Activated naive CD8-positive, alpha-beta T cell treated with anti-CD3 and anti-CD28 coated beads, Interleukin-2, amount 10 ng/mL, durations not matched to agents 7 days and 5 days (primary cell): Measurements from ENCODE around the gene CUX1. TPM values are rescaled to one million over a fixed set of nuclear protein-coding genes. Genes with fewer than 3 reads are reported as not detected.
A peak's percentile ranks its signal among the peaks of the same experiment; 100 is the strongest.

Experiments used
- ATAC-seq: fragments of 150-1000 bp; cut with Tn5 transposase; one replicate; pipeline ENCODE4 v1.10.0; 2021; ENCODE audit warnings: low read depth, moderate library complexity
- POLR2A ChIA-PET: fragments of 350-600 bp; sonication (Branson Sonifier 250); formaldehyde crosslinking; loops from one replicate; lab custom pipeline; 2021; ENCODE audit warnings: antibody characterized with exemption; lab: Charles Lee
- DNase-seq: peaks from one replicate; pipeline ENCODE4 v3.0.0; 2021
- H3K27ac Mint-ChIP-seq: one replicate; pipeline ENCODE4 v1.8.0; 2022; ENCODE audit warnings: mild to moderate bottlenecking, mixed read lengths
- H3K27me3 Mint-ChIP-seq: one replicate; pipeline ENCODE4 v1.8.0; 2022; ENCODE audit warnings: mild to moderate bottlenecking, moderate library complexity, mixed read lengths
- H3K36me3 Mint-ChIP-seq: one replicate; pipeline ENCODE4 v1.8.0; 2021; ENCODE audit warnings: mild to moderate bottlenecking, mixed read lengths
- H3K4me1 Mint-ChIP-seq: one replicate; pipeline ENCODE4 v1.8.0; 2021; ENCODE audit warnings: mixed read lengths
- H3K4me3 Mint-ChIP-seq: one replicate; pipeline ENCODE4 v1.8.0; 2022; ENCODE audit warnings: mild to moderate bottlenecking, moderate library complexity, mixed read lengths
- H3K9me3 Mint-ChIP-seq: one replicate; pipeline ENCODE4 v1.8.0; 2021; ENCODE audit warnings: mixed read lengths
- total RNA-seq, 2 experiments: library from RNA; stranded (reverse); gene quantifications; one replicate each; pipeline ENCODE4 v1.2.3, GENCODE V29; 2021

The CUX1 gene
- total RNA-seq, 2 experiments from 2014 or later = 35.7 to 37.6 TPM

DNA sequence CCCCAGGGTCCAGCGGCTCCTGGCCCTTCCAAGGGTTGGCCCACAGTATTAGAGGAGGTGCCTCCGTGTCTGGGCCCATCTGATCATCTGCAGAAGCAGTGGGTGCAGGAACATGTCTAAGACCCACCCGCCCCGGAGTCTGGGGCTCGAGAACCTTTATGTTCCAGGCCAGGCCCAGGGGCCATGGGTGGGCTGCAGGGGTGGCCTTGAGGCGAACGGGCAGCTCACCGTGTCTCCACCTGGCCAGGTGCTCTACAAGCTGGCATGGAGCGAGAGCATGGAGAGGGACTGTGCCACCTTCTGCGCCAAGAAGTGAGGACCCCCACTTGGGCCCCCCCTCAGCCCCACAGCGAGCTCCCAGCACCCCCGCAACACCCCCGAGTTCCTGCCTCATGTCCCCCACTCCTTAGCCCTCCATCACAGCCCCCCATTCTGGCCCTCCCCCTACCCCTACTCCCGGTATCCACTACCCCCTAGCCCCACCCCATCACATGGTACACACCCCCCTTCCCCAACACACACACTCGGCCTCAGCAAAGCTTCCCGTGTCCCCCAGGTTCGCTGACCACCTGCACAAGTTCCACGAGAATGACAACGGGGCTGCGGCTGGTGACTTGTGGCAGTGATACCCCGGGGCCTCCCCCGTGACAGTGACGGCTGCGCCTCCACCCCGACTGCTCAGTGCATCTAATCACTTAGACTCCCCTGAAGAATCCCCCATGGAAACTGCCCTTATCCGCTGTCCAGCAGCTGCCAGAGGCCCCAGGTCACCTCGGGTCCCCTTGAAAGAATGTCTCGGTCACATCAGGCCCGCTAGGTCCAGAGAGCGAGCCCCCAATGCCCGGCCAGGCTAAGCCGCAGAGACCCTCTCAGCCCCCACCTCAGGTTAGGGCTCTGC is 465.3 kb downstream of the CUX1 start:
- DNase-seq (no peak), ATAC-seq (no peak)
- no peaks in the 10 kb centered on the region for H3K36me3 Mint-ChIP-seq
- H3K27me3 Mint-ChIP-seq = peaks cover 13% of the 10 kb centered on the region
- H3K27ac Mint-ChIP-seq = no peak overlapping the region
- H3K9me3 Mint-ChIP-seq = no peaks in the 10 kb centered on the region
- POLR2A ChIA-PET = interaction anchor here (0.5 kb wide), 1 partner anchor 174 kb away, joined by 3 read pairs; no protein-coding TSS in a partner anchor
- H3K4me1 Mint-ChIP-seq = peaks cover 8% of the 10 kb centered on the region
- H3K4me3 Mint-ChIP-seq = no peak overlapping the region

DNA sequence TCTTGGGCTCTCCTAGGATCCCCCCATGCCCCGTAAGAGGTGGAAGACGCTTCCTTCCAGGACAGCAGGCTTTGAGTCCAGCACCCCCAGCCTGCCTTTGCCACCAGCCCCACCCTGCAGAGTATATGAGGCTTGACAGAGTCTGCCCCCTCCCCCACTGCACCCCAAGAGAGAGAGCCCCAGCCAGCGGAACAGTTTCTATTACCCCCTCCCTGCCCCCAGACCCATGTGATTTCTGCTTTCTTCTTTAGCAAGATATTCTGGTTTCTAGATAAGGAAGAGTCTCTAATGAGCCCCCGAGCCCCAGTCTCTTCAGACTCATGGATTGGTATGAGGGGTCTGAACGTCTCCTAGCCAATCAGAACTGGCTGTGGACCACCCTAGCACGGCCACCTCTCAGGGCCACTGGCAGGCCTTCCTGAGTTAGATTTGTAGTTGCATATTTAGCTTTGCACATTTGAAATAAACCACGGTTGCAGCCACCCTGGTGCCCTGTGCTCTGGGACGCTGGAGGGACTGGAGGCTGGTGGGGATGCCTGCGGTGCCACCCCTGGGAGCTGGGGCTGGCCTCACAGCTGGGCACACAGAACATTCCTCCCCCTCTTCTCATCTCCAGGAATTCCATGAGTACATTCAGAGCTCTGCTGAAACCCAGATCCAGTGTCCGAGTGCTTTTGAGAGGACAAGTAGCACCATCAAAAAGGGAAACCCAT is 466.2 kb downstream of the CUX1 start:
- Mint-ChIP-seq H3K36me3 (no peaks in the 10 kb centered on the region), H3K9me3 (no peaks in the 10 kb centered on the region), H3K27me3 (peaks cover 13% of the 10 kb centered on the region), H3K4me3 (no peak overlapping the region), H3K27ac (no peak overlapping the region), H3K4me1 (peaks cover 8% of the 10 kb centered on the region)
- ATAC-seq (no peak), DNase-seq (no peak)
- POLR2A ChIA-PET = interaction anchor here (0.6 kb wide), 1 partner anchor 677 kb away, joined by 3 read pairs; no protein-coding TSS in a partner anchor

DNA sequence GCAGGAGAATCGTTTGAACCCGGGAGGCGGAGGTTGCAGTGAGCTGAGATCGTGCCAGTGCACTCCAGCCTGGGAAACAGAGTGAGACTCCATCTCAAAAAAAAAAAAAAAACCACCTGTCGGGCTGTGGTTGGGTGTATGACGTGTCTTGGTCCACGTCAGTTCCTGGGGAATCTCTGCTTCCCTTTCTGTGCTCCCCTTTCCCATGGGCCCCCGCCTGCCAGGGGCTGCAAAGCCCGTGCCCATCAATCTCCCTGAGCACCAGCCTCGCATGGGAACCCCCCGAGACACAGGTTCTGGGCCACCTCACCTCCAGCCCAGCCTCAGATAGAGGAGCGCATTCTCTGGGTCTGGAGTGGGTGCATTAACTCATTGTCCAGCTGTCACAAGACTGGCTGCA is 467.0 kb downstream of the CUX1 start:
- DNase-seq (no peak), ATAC-seq (no peak)
- Mint-ChIP-seq H3K4me1 (peaks cover 8% of the 10 kb centered on the region), H3K27me3 (peaks cover 13% of the 10 kb centered on the region), H3K27ac (no peak overlapping the region), H3K36me3 (no peaks in the 10 kb centered on the region), H3K4me3 (peak overlapping the region; percentile 10), H3K9me3 (no peaks in the 10 kb centered on the region)
- POLR2A ChIA-PET = interaction anchor here (0.6 kb wide), 1 partner anchor 677 kb away, joined by 3 read pairs; no protein-coding TSS in a partner anchor

- Mint-ChIP-seq H3K36me3 (no peaks in the 10 kb centered on the region), H3K4me1 (peaks cover 8% of the 10 kb centered on the region), H3K27me3 (peaks cover 13% of the 10 kb centered on the region), H3K9me3 (no peaks in the 10 kb centered on the region), H3K27ac (no peak overlapping the region), H3K4me3 (no peak overlapping the region)
- ATAC-seq (no peak), DNase-seq (no peak)
- POLR2A ChIA-PET = no interaction called here
Observed at GRCh38 chr7:102284891-102285539, 467.6 kb downstream of the CUX1 start.

- H3K27ac Mint-ChIP-seq = no peak overlapping the region
- H3K4me3 Mint-ChIP-seq = peak overlapping the region; percentile 37
- peaks cover 8% of the 10 kb centered on the region for H3K4me1 Mint-ChIP-seq
- no peaks in the 10 kb centered on the region for H3K9me3 Mint-ChIP-seq
- POLR2A ChIA-PET = no interaction called here
- peaks cover 13% of the 10 kb centered on the region for H3K27me3 Mint-ChIP-seq
- H3K36me3 Mint-ChIP-seq = no peaks in the 10 kb centered on the region
- ATAC-seq = peak; percentile 4
- DNase-seq = no peak
Observed at GRCh38 chr7:102285540-102286236, 468.3 kb downstream of the CUX1 start.

GRCh38 chr7:102286237-102287110 is 469.0 kb downstream of the CUX1 start, which contains the start of gene SH2B2:
Gene SH2B2, plus strand, starts transcription at chr7:102286868. Its CDS starts 13,683 bp downstream, at chr7:102300551.
- peaks cover 11% of the 10 kb centered on the region for H3K4me1 Mint-ChIP-seq
- POLR2A ChIA-PET = no interaction called here
- peak within 1 kb of the TSS; percentile 52 for H3K4me3 Mint-ChIP-seq
- H3K36me3 Mint-ChIP-seq = no peaks in the 10 kb centered on the region
- H3K9me3 Mint-ChIP-seq = no peaks in the 10 kb centered on the region
- DNase-seq (peak; percentile 66), ATAC-seq (peak; percentile 41)
- H3K27me3 Mint-ChIP-seq = peaks cover 13% of the 10 kb centered on the region
- no peak within 1 kb of the TSS for H3K27ac Mint-ChIP-seq

DNA sequence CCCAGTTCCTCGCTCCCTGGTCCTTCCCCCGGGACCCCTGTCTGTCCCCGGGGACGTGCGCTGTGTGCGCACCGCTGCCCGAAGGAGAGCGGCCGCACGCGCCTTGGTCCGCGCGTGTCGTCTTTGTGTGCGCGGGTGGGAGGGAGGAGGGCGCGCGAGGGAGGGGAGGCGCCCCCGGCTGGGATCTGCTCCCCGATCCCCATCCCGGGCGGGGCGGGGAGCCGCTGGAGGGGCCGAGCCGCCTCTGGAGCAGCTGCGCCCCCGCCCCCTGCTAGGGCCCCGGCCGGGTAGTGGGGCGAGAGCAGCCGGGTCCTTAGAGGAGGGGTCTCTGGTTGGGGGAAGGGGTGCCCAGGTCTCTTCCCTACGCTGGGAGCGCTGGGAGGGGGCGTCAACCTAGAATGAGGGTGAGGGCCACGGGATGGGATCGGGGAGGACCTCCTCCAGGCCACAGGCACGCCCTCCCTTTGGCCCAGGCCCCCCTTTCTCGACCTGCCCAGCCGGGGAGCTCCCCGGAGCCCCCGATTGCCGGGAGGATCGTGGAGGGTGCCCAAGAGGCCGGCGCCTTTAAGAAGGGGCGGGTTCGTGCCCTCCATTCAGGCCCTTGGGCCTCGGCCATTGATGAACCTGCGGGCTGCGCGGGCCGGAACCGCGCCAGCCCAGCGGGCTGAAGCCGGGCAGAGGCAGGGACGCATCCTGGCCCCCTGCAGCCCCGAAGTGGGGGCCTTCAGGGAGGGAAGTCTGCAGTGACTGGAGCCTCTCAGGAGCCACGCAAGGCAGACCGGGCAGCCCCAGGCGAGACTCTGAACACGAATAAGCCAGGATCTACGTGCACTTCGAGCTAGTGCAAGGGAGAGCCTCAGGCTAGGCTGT is 469.9 kb downstream of the CUX1 start:
- ATAC-seq (peak; percentile 37), DNase-seq (peak; percentile 61)
- Mint-ChIP-seq H3K4me3 (peak overlapping the region; percentile 52), H3K27me3 (peaks cover 13% of the 10 kb centered on the region), H3K4me1 (peaks cover 15% of the 10 kb centered on the region), H3K9me3 (no peaks in the 10 kb centered on the region), H3K36me3 (no peaks in the 10 kb centered on the region), H3K27ac (no peak overlapping the region)
- POLR2A ChIA-PET = no interaction called here

GRCh38 chr7:102287981-102288278 is 470.5 kb downstream of the CUX1 start:
- Mint-ChIP-seq H3K9me3 (no peaks in the 10 kb centered on the region), H3K36me3 (no peaks in the 10 kb centered on the region), H3K4me1 (peaks cover 15% of the 10 kb centered on the region), H3K27me3 (peaks cover 13% of the 10 kb centered on the region), H3K4me3 (peak overlapping the region; percentile 25), H3K27ac (no peak overlapping the region)
- ATAC-seq (no peak), DNase-seq (no peak)
- POLR2A ChIA-PET = no interaction called here

DNA sequence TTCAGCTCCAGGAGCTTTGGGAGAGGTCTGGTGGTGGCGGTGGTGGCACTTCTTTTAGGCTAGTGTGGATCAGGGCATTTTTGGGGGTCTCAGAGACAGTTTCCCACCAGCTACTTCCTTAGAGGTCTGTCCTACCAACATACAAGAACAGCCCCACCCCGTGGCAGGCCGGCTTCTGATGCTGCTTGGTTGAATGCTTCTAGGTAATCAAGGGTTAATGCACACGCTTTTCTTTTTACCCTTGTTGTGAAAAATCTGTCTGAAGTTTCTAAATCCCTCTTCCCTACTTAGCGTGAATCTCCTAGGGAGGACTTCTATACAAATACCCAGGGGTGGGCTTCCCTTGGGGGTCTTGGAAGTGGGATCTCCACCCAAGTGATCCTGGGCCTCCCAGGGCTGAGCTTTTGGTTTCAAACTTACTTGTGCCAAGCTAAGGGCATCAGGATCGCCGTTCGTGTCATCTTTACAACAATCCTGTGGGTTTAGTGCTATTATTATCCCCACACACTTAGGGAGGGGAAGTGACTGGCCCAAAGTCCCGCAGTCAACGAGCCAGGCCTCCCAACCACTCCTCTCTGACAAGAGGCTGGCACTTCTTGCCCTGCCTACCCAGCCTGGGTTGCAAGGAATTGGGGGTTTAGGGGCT is 471.0 kb downstream of the CUX1 start:
- DNase-seq = no peak
- H3K9me3 Mint-ChIP-seq = no peaks in the 10 kb centered on the region
- no peak overlapping the region for H3K27ac Mint-ChIP-seq
- H3K4me3 Mint-ChIP-seq = peak overlapping the region; percentile 37
- H3K4me1 Mint-ChIP-seq = peaks cover 15% of the 10 kb centered on the region
- no peaks in the 10 kb centered on the region for H3K36me3 Mint-ChIP-seq
- ATAC-seq = no peak
- peaks cover 13% of the 10 kb centered on the region for H3K27me3 Mint-ChIP-seq
- POLR2A ChIA-PET = no interaction called here

DNA sequence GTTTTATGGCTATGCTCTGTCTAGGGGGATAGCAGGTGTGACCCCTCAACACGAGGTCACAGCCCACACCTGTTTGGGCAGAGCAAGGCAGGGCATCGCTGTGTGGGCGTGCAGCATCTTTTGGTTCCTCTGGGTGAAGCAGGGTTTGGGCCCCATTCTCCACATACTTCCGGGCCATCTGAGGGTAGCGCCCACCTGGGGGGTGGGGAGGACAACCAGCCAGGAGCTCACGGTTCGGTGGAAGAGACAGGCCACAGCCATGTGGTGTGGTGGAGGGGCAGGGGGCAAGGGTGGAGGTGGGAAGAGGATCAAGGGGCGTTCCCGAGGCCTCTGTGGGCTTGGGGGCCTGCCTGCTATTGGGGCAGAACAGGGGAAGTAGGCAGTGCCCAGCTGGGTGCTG is 471.6 kb downstream of the CUX1 start:
- POLR2A ChIA-PET = no interaction called here
- peaks cover 15% of the 10 kb centered on the region for H3K4me1 Mint-ChIP-seq
- H3K27ac Mint-ChIP-seq = no peak overlapping the region
- H3K9me3 Mint-ChIP-seq = no peaks in the 10 kb centered on the region
- DNase-seq (no peak), ATAC-seq (no peak)
- H3K27me3 Mint-ChIP-seq = peaks cover 13% of the 10 kb centered on the region
- no peak overlapping the region for H3K4me3 Mint-ChIP-seq
- no peaks in the 10 kb centered on the region for H3K36me3 Mint-ChIP-seq
